Measurements from ENCODE around the gene PIK3C2G. TPM values are rescaled to one million over a fixed set of nuclear protein-coding genes. Genes with fewer than 3 reads are reported as not detected.
"Not testable (repeated sequence)": the region's sequence is repeated elsewhere in the genome, so short reads cannot be mapped to it uniquely, and the experiment has no call there.

The PIK3C2G gene
- total RNA-seq, 2 donors from 2014 or later: not detected

- Histone ChIP-seq H3K36me3 (ENCODE audit: control insufficient read depth, insufficient read depth, low read length) (no peaks in the 10 kb centered on the region), H3K27me3 (ENCODE audit: control insufficient read depth, insufficient read depth, low read length, poor library complexity, severe bottlenecking) (no peaks in the 10 kb centered on the region), H3K4me1 (ENCODE audit: control insufficient read depth, insufficient read depth, low read length) (no peaks in the 10 kb centered on the region), H3K9ac (ENCODE audit: extremely low read depth, low read length, poor library complexity, severe bottlenecking) (no peak overlapping the region), H3K27ac (ENCODE audit: low read depth, low read length) (no peak overlapping the region), H3K9me3 (ENCODE audit: control insufficient read depth, low read length) (no peaks in the 10 kb centered on the region), H3K4me3 (ENCODE audit: low read length) (no peak overlapping the region)
- TF ChIP-seq CTCF (conservative IDR thresholded peaks at IDR 0.05): no peak
- Mint-ChIP-seq H3K36me3 (ENCODE audit: low read depth) (no peaks in the 10 kb centered on the region), H3K4me3 (no peak overlapping the region), H3K9me3 (peaks cover 11% of the 10 kb centered on the region), H3K4me1 (peaks cover 3% of the 10 kb centered on the region), H3K27me3 (ENCODE audit: insufficient read depth) (no peaks in the 10 kb centered on the region), H3K27ac (no peak overlapping the region)
- DNase-seq: no peak
- 95% methylated on average over 7 of the region's 7 CpGs; no CpG with 5 or more reads in 1 of the 2 experiments for WGBS, 2 experiments (ENCODE audit: insufficient coverage in 1 of 2, insufficient read length in 1 of 2)
Measured at GRCh38 chr12:18502422-18502968, 241.2 kb downstream of the PIK3C2G start.

GRCh38 chr12:18521461-18521860 is 260.1 kb downstream of the PIK3C2G start:
- Histone ChIP-seq H3K9me3 (ENCODE audit: control insufficient read depth, low read length) (peaks cover 18% of the 10 kb centered on the region), H3K36me3 (ENCODE audit: control insufficient read depth, insufficient read depth, low read length) (no peaks in the 10 kb centered on the region), H3K27ac (ENCODE audit: low read depth, low read length) (no peak overlapping the region), H3K9ac (ENCODE audit: extremely low read depth, low read length, poor library complexity, severe bottlenecking) (no peak overlapping the region), H3K4me1 (ENCODE audit: control insufficient read depth, insufficient read depth, low read length) (no peaks in the 10 kb centered on the region), H3K4me3 (ENCODE audit: low read length) (no peak overlapping the region), H3K27me3 (ENCODE audit: control insufficient read depth, insufficient read depth, low read length, poor library complexity, severe bottlenecking) (no peaks in the 10 kb centered on the region)
- no peak for DNase-seq
- 93 to 94% methylated on average over 5 to 6 of the region's 6 CpGs for WGBS, 2 experiments (ENCODE audit: insufficient coverage in 1 of 2, insufficient read length in 1 of 2)
- Mint-ChIP-seq H3K9me3 (peaks cover 15% of the 10 kb centered on the region), H3K4me3 (no peak overlapping the region), H3K4me1 (no peaks in the 10 kb centered on the region), H3K36me3 (ENCODE audit: low read depth) (no peaks in the 10 kb centered on the region), H3K27me3 (ENCODE audit: insufficient read depth) (no peaks in the 10 kb centered on the region), H3K27ac (no peak overlapping the region)
- no peak for TF ChIP-seq CTCF (conservative IDR thresholded peaks at IDR 0.05)

- no peak overlapping the region for H3K4me3 Mint-ChIP-seq
- H3K27me3 Mint-ChIP-seq (ENCODE audit: insufficient read depth): no peaks in the 10 kb centered on the region
- peaks cover 18% of the 10 kb centered on the region for H3K9me3 ChIP-seq (ENCODE audit: control insufficient read depth, low read length)
- no peak for TF ChIP-seq CTCF (conservative IDR thresholded peaks at IDR 0.05)
- H3K27ac ChIP-seq (ENCODE audit: low read depth, low read length): no peak overlapping the region
- H3K27me3 ChIP-seq (ENCODE audit: control insufficient read depth, insufficient read depth, low read length, poor library complexity, severe bottlenecking): no peaks in the 10 kb centered on the region
- H3K27ac Mint-ChIP-seq: no peak overlapping the region
- H3K4me1 Mint-ChIP-seq: no peaks in the 10 kb centered on the region
- peaks cover 15% of the 10 kb centered on the region for H3K9me3 Mint-ChIP-seq
- WGBS, 2 experiments (ENCODE audit: insufficient coverage in 1 of 2, insufficient read length in 1 of 2): no CpG with 5 or more reads among the region's 1 CpG
- no peaks in the 10 kb centered on the region for H3K36me3 ChIP-seq (ENCODE audit: control insufficient read depth, insufficient read depth, low read length)
- no peak overlapping the region for H3K4me3 ChIP-seq (ENCODE audit: low read length)
- H3K36me3 Mint-ChIP-seq (ENCODE audit: low read depth): no peaks in the 10 kb centered on the region
- no peaks in the 10 kb centered on the region for H3K4me1 ChIP-seq (ENCODE audit: control insufficient read depth, insufficient read depth, low read length)
- DNase-seq: no peak
- H3K9ac ChIP-seq (ENCODE audit: extremely low read depth, low read length, poor library complexity, severe bottlenecking): no peak overlapping the region
Measured at GRCh38 chr12:18522806-18523205, 261.5 kb downstream of the PIK3C2G start.

- H3K27ac Mint-ChIP-seq; H3K9me3 ChIP-seq (ENCODE audit: control insufficient read depth, low read length); H3K27me3 ChIP-seq (ENCODE audit: control insufficient read depth, insufficient read depth, low read length, poor library complexity, severe bottlenecking); H3K9ac ChIP-seq (ENCODE audit: extremely low read depth, low read length, poor library complexity, severe bottlenecking); H3K4me3 Mint-ChIP-seq; H3K4me1 ChIP-seq (ENCODE audit: control insufficient read depth, insufficient read depth, low read length); H3K9me3 Mint-ChIP-seq; DNase-seq; H3K36me3 ChIP-seq (ENCODE audit: control insufficient read depth, insufficient read depth, low read length); H3K36me3 Mint-ChIP-seq (ENCODE audit: low read depth); H3K27ac ChIP-seq (ENCODE audit: low read depth, low read length); H3K4me3 ChIP-seq (ENCODE audit: low read length); H3K27me3 Mint-ChIP-seq (ENCODE audit: insufficient read depth): not testable (repeated sequence)
- 93 to 100% methylated on average over 1 to 3 of the region's 3 CpGs for WGBS, 2 experiments (ENCODE audit: insufficient coverage in 1 of 2, insufficient read length in 1 of 2)
- H3K4me1 Mint-ChIP-seq: peaks cover 26% of the 10 kb centered on the region
Measured at GRCh38 chr12:18542497-18542896, 281.2 kb downstream of the PIK3C2G start.
